NCI-H748 (cell line): ENCODE measurements around the gene FAM240A.
A peak's percentile ranks its signal among the peaks of the same experiment; 100 is the strongest.

Experiments used
- DNase-seq: peaks from one replicate; lab custom pipeline; 2025; ENCODE audit not compliant: unreplicated experiment; lab: John Stamatoyannopoulos, UW

Gene FAM240A

GRCh38 chr3:46624975-46625490 is 12.7 kb downstream of the FAM240A start:
- DNase-seq = no peak

DNA sequence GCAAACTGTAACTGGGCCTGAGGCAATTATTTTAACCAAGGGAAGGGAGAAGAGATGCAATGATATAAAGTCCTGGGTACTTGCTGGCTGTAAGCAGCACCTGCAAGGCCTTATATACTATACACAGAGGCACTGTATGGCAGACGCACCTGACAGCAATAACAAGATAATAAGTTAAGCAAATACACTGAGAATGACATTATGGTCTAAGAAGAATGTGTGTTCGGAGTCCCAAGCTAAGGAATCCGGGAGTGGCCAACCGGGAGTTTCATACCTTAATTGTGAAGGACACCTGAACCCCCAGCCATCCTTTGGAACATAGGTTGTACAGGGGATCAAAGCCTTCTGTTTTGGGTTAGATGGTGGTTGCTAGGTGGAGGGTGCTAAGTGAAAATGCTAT is 13.7 kb downstream of the FAM240A start:
- DNase-seq = no peak

DNA sequence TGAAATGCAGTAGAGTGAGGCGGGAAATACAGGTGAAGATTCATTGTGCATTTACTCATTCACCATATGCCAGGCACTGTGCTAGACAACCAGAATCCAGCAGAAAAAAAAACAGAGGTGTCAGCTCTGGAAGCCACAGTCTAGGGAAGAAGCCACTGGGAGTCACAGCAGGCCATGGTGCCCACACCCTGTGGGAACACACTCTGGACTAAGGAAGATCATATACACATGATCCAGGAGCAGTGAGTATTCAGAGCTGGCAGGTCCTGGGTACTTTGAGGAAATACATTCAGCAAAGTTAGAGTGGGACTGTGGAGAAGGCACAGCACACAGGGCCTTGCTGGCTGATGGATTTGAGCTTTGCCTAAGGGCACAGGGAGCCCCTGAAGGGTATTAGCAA is 14.8 kb downstream of the FAM240A start:
- DNase-seq = no peak

DNA sequence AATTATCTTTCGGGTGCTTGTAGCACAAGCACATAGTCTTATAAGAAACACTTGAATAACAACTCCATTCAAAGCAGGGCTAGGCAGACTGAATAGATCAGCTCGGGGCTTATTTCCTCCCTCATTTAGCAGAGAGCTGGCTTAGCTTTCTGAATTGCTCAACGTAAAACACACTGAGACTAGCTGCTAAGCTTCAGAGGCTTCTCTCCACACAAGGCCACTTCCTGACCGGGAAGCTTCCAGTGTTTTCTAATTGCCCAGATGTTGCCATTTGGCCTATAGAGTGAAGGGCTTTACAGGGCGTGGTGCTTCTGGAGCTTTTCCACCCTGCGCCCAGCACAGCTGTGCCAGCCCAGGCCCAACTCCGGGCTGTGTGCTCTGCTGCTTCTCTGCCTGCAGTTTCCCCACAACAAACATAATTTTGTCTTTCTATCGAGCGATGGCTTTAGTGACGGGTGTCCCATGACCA is 16.6 kb downstream of the FAM240A start:
- DNase-seq = no peak

DNA sequence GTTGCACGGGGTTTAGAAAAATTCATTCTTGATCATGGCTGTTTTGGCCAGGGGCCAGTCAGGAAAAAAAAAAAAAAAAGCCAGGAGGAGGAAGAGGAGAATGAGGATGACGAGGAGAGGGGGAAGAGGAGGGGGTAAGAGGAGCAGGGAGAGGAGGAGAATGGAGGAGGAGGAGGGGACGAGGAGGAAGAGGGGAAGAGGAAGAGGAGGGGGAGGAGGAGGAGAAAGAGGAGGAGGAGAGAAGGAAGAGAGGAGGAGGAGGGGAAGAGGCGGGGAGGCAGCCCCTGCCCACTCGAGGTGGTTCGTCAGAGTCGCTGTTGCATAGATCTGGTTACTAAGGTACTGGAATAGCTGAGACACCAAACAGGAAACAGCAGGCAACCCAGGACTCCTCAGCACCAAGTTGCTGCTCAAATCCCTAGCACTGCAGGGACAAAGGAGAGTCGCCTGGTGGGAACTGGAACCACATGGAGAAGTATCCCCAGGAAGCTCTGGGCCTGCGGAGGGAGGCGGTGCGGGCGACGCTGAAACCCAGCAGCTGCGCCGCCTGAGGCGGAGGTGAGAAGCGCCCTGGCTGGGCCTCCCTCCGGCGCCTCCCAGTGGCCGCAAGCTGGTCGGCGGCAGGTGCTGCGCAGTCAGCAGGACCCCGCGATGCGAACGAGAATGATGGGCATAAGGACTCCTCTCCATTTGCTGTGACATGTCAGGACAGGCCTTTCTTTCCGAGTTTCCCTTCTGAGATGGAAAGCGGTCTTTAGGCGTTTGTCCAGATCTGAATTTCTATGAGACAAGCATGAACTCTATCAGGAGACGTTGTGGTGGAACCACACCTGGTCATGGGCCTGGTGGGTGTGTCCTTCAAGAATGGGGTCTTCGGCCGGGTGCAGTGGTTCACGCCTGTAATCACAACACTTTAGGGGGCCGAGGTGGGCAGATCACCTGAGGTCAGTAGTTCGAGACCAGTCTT is 17.5 kb downstream of the FAM240A start:
- no peak for DNase-seq

DNA sequence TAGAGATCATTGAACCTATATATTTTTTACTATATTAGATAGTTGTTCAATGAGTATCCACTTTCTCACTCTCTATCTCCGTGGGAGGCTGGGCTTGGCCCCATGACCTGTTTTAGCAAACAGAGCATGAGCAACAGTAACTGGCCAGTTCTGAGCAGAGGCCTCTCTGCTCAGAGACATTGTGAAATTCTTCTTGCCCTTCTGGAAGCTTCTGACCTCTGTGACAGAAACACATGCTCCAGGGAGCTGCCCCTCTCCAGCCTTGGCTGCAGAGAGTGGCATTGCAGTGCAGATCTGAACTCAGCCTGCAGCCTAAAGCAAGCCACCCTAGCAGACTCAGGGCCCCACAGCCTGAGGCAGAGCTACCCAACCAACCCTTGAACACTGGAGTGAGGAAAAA is 20.5 kb downstream of the FAM240A start:
- no peak for DNase-seq

DNA sequence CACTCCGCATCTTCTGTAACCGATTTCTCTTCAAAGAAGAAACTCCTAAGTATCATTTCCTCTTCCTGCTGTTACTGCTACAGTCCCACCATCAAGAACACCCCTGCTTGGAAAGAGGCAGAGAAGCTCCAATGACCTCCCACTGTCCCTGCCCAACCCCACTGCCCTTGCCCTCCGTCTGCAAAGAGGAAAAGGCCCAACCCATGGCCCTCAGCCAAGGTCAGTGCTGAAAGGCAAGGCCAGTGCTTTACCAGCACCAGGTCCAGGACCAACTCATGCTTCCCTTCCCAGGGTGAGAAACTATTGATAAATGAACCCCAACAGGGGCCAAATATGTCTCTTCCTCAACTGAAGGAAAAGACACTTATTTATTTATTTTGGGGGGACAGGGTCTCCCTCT is 22.5 kb downstream of the FAM240A start:
- DNase-seq = no peak

DNA sequence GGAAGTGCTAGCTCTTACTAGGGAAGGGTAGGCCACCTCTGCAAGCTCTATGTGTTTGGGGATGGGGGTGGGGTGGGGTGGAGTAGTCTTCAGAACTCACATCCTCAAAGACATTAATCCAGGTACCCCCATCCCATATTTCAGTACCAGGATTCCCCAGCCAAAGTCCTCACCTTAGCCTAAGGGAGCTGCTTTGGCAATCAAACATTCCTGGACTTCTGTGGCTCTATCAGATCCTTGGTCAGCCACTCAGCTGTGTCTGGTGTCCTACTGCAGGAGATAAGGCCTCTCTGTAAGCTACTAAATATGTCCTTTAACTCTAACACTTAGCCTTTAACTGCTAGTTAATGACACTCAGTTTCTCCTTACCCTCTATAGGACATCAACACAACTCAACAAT is 26.9 kb downstream of the FAM240A start:
- no peak for DNase-seq

GRCh38 chr3:46640927-46641326 is 28.6 kb downstream of the FAM240A start:
- no peak for DNase-seq

- DNase-seq = no peak
These were observed 30.6 kb downstream of the FAM240A start for GRCh38 chr3:46642971-46643370.

DNA sequence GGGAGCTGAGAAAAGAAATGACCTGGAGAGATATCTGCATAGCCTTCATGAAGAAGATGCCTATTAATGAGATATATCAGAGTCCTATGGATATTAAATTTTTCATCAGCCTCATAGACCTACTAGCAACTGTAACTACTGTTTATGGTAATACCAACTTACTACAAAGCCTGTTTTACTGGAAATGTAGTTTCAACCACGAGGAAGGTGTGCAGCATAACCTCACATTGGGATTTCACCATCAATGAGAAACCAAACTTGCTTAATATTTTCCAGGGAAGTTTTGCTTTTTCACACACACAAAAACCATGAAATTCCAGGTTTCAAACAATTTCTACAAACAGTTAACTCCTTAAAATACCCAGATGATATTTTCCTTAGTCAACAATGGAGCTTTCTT is 31.4 kb downstream of the FAM240A start:
- no peak for DNase-seq

DNA sequence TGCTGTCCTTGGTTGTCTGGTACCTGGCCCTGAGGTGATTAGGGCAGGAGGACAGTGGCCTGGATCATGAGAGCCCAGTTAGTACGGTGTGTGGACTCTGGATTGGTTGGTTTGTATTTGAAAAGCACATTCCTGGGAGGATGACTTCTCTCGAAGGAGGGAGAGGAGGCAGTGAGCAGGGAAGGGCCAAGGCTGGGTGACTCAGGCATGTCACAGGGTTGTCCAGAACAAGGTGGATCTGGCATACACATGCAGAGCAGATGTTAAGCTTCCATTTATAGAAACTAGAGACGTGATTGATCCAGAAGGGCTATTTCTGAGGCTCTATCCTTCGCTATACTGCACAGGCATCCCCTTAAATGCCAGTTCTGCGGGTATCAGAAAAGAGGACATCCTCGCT is 34.4 kb downstream of the FAM240A start:
- no peak for DNase-seq

- no peak for DNase-seq
These were observed 35.8 kb downstream of the FAM240A start for GRCh38 chr3:46648096-46648495.

GRCh38 chr3:46649436-46649835 is 37.1 kb downstream of the FAM240A start:
- DNase-seq = no peak

GRCh38 chr3:46651084-46651483 is 38.8 kb downstream of the FAM240A start:
- DNase-seq = no peak

DNA sequence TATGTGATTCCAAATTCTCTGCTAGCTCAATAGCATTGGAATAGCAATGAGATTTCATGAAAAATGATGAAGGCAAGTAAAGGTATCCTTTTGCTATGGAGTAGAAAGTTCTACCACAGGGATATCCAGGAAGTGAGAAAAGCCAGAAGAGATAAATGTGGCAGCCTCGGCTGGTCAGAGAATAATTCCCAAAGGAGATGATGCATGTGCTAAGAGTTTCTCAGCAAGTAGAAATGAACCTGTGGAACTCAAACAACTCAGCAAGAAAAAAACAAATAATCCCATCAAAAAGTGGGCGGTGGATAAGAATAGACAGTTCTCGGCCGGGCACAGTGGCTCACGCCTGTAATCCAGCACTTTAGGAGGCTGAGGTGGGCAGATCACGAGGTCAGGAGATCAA is 42.9 kb downstream of the FAM240A start:
- DNase-seq = no peak

GRCh38 chr3:46656778-46657556 is 44.6 kb downstream of the FAM240A start:
- DNase-seq = peak; percentile 63

GRCh38 chr3:46659285-46659684 is 47.0 kb downstream of the FAM240A start:
- DNase-seq = peak; percentile 23

DNA sequence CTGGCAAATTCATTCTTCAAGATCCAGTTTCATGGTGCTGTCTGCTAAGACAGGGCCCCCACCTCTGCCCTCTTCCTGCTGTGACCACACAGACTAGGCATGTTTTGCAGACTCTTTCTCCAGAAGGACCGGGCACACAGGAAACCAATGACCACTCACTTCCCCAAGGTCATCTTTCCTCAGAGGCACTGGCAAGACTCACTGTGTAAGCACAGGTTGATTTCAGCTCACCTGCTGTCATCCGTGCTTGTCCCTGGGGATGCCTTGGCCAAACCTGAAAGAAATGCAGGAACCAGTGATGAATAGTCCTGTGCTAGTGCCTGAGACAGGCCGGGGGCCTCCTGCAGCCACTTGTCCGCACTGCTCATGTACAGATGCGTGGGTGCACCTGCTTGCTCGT is 47.7 kb downstream of the FAM240A start:
- DNase-seq = no peak

DNA sequence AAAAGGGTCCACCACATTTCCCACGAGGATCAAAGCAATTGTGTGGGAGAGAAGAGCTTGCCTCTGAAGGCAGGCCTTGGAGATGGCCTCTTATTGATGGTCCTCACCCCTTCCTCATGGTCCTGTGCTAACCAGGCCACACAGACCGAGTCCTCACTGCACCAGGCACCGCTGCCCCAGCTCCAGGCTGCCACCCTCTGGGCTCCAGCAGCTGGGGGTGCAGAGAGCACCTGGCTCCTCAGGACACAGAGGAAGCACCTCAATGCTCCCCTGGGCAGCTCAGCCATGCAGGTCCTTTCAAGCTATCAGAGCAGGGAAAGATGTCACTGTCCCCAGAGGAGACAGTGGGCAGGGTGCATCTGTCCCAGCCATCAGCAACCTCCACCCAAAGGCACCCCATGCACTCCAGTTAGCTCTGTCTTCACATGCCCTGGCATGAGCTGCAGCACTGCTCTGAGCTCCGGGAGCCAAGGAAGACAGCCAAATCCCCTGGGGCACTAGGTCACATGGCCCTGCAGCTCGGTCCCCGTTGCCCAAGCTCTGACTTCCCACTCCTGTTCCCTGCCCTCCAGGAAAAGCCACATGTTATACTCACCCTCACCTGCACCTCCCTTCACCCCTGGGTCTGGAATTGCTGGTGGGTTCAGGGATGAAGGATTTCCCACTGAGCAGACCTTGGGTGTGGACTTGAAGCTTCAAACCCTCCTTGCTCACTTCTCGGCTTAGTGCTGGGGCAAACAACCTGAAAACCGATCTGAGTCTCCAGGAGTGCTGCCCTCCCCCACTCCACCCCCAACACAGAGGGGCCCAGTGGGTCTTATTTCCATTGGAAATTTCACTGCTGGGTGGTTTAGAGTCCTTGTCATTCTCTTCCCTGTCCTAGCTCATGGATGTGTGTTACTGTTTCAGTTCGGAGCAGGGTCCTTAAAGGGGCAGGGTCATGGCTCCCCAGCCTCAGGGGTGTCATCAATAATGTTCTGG is 48.5 kb downstream of the FAM240A start:
- DNase-seq = no peak
